GM19468 (cell line): ENCODE data around the gene TFAP2B.

Experiments used
- ATAC-seq: cut with Tn5 transposase; IDR thresholded peaks from one replicate; pipeline ENCODE4 v1.9.1; 2021; ENCODE audit warnings: mild to moderate bottlenecking, moderate library complexity, moderate number of reproducible peaks; ENCODE audit not compliant: unreplicated experiment; ENCODE audit errors: extremely low read depth

Gene TFAP2B

DNA sequence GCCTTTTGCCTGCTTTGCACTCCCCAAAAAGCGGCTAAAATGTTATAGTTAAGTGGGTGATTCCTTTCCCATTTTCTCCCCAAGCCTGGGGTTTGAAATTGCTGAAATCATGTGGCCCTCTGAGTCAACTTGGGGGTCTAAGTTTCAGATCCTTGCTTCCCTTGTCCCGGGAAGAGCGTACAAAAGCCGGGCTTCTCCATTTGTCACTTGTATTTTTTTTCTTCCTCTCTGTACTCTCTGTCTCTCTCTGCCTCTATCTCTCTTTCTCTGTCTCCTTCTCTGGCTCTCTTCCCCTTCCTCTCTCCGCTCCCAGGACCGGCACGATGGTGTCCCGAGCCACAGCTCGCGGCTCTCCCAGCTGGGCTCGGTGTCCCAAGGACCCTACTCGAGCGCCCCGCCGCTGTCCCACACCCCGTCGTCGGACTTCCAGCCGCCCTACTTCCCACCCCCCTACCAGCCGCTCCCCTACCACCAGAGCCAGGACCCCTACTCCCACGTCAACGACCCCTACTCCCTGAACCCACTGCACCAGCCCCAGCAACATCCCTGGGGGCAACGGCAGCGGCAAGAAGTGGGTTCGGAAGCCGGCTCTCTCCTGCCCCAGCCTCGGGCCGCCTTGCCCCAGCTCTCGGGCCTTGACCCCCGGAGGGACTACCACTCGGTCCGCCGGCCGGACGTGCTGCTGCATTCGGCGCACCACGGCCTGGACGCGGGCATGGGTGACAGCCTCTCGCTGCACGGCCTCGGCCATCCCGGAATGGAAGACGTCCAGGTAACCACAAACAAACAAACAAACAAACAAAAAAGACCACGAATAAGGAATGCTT, 4.6 kb downstream of the TFAP2B start:
- ATAC-seq: no peak

DNA sequence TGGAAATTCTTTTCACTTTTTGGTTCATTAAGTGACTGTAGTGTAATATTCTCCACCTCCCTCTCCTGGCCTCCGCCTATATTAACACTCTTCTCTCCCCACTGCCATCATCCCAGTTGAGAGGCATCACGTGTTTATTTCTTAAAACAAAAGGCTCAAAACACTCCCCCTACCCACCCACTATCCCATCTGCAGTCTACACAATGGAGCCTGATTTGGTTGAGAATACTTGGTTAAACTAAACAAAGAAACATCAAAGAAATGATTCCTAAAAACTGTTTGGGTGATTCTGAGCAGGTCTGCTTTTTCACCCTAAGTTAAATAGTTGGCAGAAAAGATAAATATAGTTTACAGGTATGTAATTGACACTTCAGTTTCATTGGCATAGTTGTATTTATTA, 5.9 kb downstream of the TFAP2B start:
- no peak for ATAC-seq

DNA sequence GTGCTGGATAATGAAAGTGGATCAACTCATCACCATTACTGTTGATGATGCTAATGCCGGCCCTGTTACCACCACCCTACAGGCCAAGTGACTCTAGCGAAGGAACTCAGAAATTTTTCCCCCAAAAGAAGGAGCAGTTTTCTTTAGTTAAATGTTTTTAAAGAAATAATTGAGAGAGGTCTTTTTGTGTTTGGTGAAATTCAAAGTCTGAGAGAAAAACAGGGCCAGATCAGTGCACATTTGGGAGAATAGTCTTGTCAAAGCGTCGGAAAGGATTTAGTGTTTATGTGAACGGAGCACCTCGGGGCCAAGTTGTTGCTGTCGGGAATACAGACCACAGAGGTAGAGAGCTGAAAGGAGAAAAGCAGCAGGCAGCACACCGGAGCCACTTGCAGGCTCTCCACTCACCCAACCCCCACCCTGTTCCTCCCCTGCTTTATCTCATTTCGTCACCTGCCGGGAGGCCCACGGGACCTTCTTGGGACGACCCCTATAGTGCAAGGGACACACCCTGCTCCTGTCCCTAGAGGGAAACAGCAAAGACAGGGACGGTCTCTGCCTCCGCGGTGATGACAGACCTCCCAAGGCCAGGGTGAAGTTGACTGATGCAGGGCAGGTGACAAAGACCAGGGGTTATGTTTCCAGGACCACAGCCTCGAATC, 6.8 kb downstream of the TFAP2B start:
- no peak for ATAC-seq

DNA sequence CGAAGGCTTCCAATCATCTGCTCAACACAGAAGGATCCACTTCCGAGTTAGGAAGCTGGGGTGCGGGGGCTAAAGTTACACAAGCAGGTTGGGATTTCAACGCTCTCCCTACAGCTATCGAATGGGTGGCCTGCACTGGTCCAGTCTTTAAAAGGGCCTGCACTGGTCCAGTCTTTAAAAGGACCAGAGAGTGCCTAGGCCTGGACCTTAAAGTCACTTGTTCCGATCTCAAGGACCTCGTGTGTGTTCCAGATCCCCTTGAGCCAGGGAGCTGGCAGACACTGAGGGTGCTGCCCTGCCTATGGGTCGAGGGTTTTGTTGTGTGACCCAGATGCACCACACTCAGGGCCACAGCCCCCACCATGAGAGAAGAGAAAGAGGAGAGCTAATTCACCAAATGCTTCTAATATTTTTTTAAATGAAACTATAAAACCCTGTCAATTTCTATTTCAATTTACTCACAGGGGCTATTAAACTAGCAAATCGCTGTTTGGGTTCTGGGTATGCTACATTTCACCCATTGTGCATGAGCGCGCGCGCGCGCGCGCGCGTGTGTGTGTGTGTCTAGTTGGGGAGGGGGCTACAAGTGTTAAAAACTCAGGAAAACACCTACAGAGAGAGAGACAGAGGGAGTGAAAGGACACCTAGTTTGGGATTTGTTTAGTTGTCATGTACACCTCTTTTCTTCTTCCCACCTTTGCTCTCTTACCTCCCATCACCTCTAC, 7.5 kb downstream of the TFAP2B start:
- no peak for ATAC-seq

DNA sequence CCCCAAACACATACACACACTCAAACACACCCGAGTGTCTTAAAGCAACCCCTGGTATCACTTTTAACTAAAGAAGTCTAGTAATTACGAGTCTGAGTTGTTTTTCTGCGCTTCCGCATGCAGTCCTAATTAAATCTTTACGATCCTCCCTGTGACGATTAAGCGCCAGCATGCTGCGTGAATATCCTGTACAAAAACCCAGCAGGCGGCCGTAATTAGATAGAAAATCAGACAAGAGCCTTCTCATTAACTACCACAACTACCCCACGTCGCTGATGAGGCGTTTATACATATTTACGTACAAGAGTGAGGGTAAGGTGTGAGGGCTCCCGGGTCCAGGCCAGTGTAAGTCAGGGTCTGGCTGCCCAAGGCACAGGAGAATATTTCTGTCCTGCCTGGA, 8.1 kb downstream of the TFAP2B start:
- ATAC-seq: no peak

GRCh38 chr6:50829049-50829448, 10.4 kb downstream of the TFAP2B start:
- ATAC-seq: no peak

DNA sequence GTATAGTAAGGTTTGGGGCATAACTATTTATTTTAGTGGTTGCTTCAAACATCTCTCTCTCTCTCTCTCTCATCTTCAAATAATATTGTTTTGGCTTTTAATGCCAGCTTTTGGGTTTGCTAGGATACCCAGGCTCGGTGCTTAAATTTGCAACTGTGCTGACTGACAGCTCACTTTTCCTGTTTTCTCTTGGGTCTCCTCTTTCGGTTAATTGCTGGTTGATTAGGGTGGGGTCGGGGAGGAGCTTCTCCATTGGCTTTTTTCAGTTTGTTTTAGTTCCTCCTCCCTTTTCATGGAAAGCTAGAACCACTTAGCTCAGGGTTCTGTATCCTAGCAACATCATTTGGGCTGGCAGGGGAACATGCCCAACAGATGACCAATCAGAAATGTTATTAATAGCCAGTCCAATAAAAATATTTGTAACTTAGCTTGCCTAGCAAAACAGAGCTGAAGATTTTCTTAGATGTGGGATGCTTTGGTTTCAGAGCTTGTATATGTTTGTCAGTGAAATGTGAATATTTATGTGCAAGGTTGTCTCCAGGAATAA, 11.3 kb downstream of the TFAP2B start:
- ATAC-seq: no peak

DNA sequence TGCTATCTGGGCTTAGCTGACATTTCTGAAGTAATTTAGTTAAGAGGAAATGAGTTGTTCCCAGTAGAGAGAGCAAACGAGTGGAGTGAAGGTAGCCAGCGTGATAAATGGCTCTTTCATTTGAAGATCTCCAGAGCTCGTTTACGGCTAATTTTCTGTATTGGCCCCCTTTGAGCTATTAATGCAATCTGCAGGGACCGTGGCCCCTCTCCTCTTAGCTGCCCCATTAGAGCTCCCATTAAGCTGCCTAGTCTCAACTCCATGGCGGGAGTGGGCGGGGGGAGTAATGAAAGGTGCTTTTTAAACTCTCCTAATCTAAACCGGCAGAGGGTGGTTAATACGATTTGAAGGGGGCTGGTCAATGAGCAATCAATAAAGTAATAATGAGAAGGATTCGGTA, 12.5 kb downstream of the TFAP2B start:
- no peak for ATAC-seq

- no peak for ATAC-seq
Measured at GRCh38 chr6:50832912-50833311, 14.2 kb downstream of the TFAP2B start.

GRCh38 chr6:50834929-50835410, 16.3 kb downstream of the TFAP2B start:
- ATAC-seq: no peak

DNA sequence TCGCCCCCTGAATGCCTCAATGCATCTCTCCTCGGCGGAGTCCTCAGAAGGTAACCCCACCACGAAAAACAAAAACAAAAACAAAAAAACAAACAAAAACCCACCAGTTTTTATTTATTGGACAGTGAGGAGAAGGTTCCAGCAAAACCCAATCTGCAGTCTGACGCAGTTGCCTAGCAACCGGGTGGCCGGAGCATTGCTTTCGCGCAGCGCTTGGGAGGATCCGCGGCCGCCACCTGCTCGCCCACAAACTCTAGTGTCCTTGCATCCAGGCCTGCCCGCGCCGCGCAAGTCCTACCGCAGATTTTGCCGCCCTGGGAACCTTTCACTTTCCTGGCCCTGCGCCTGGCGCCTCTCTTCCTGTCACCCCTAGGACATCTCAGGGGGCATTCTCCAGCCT, 17.6 kb downstream of the TFAP2B start:
- ATAC-seq: no peak

DNA sequence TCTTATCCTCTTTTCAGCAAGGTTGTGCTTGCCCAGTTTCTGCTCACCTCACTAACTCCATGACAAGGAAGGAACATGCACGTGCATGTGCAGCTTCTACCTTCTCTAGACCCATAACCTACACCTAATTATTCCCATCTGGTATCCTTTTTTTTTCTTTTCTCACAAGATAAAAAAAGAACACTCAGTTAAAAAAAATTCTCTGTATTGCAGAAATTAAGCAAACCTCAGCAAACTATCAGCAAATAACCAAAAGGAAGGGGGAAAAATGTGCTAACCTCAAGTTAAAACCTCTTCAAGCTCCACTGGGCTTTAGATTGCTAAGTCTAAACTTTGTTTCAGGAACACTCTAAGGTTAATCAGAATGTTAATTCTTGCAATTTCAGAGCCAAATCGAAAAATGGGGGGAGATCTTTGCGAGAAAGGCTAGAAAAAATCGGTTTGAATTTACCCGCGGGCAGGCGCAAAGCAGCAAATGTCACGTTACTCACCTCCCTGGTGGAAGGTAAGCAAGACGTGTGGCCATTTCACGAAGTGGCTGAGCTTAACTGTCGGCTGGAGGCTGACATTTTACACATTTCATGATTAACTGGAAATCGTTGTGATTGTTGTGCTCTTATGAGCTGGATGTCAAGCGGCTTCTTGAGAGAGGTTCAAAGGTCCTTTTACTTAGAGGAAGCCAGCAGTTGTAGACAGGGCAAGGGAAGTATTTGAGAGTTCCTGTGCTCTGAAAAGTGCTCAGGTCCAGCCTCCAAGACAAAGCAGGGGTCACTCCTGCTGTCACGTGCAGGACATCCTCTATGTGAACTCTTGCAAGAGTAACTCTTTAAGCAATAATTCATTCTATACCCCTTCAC, 19.1 kb downstream of the TFAP2B start:
- no peak for ATAC-seq

DNA sequence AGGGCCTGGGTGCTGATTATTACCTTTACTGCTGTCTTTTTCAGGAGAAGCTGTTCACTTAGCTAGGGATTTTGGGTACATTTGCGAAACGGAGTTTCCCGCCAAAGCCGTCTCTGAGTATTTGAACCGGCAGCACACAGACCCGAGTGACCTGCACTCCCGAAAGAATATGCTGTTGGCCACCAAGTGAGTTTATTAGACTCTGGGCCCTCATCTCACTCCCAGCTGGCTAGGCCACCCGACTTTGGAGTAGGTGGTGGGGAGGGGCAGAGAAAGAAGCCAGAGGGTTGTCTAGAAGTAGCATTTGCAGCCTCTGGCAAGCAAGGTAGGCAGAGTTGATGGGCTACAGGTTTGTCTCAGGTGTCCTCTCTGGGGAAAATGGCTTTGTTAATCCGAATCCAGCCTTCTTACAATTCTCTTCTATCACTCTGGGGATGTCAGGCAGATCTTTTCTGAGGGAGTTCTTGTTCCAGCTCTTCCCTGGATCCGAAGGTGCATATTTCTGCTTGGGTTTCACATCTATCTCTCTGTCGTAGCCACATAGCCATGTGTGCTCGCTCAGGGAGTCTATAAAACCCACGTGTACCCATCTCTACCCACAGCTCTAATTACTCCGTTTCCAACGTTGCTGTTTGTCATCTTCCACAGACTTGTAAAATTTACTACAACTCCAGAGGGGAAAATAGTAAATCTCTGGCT, 21.6 kb downstream of the TFAP2B start:
- ATAC-seq: no peak

DNA sequence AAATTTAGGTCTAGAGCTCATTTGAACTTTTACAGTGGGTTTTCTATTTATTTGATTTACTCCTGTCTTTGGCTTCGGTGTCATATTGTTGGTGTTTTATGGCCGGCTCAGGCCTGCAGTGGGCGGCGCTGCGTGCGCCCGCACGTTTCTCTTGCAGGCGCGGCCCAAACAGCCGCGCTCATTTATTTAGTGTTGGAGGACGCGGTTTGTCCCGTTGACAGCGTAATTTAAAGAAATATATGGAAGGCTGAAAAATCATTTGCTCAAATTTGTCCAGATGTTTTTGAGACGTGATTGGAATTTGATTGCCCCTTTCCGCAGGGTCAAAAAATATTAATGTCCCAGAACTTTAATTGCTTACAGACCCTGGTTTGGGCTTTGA, 22.1 kb downstream of the TFAP2B start:
- ATAC-seq: no peak

GRCh38 chr6:50842446-50842845, 23.8 kb downstream of the TFAP2B start:
- ATAC-seq: no peak

- ATAC-seq: no peak
Measured at GRCh38 chr6:50842861-50843384, 24.3 kb downstream of the TFAP2B start.

DNA sequence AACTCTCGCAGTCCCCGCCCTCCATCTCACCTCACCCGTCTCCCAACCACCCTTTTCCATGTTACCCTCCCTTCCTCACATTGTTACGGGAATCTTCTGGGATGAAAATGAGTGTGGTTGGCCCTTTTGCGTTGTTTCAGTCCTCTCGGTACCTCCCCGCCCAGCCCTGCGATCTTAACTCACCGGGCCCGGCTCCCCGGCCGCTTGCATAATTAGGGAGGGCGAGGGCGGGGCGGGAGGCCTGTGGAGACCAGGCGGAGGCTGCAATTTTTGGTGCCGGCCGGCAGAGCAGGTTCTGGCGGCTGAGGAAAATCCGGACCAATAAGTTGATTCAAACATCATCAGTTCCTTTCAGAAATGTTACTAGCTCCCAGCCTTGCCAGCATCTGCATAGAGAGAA, 25.2 kb downstream of the TFAP2B start:
- ATAC-seq: no peak

GRCh38 chr6:50845499-50846143, 26.9 kb downstream of the TFAP2B start:
- ATAC-seq: no peak
